ENCODE data around the gene RAB11FIP4. TPM values are rescaled to one million over a fixed set of nuclear protein-coding genes. Genes with fewer than 3 reads are reported as not detected.

RAB11FIP4 gene
- total RNA-seq, 2 donors from 2014 or later, result 22.5 to 30.8 TPM

- no peak for DNase-seq (ENCODE audit: low spot score)
- Histone ChIP-seq H3K4me3 (no peak overlapping the region), H3K27ac (no peak overlapping the region), H3K9me3 (no peaks in the 10 kb centered on the region), H3K4me1 (replicated peaks) (no peaks in the 10 kb centered on the region), H3K27me3 (replicated peaks; ENCODE audit: insufficient read depth) (peaks cover 4% of the 10 kb centered on the region), H3K36me3 (no peaks in the 10 kb centered on the region)
- 70% methylated on average over 22 of the region's 22 CpGs for WGBS
- intact Hi-C loops (cut with DNase I), result no loop called here
- TF ChIP-seq POLR2A (IDR thresholded peaks at IDR 0.05) (no peak), CTCF (IDR thresholded peaks at IDR 0.05) (no peak), POLR2AphosphoS5 (IDR thresholded peaks at IDR 0.05) (no peak)
Observed at GRCh38 chr17:31389657-31390381, 1.7 kb upstream of the RAB11FIP4 start.

- no peaks in the 10 kb centered on the region for H3K9me3 ChIP-seq
- H3K4me3 ChIP-seq, result no peak overlapping the region
- 86% methylated on average over 8 of the region's 8 CpGs for WGBS
- H3K4me1 ChIP-seq (replicated peaks), result no peaks in the 10 kb centered on the region
- peaks cover 4% of the 10 kb centered on the region for H3K27me3 ChIP-seq (replicated peaks; ENCODE audit: insufficient read depth)
- intact Hi-C loops (cut with DNase I), result no loop called here
- no peak overlapping the region for H3K27ac ChIP-seq
- no peaks in the 10 kb centered on the region for H3K36me3 ChIP-seq
- no peak for DNase-seq (ENCODE audit: low spot score)
- TF ChIP-seq CTCF (IDR thresholded peaks at IDR 0.05) (no peak), POLR2A (IDR thresholded peaks at IDR 0.05) (no peak), POLR2AphosphoS5 (IDR thresholded peaks at IDR 0.05) (no peak)
Observed at GRCh38 chr17:31390426-31390747, 1.1 kb upstream of the RAB11FIP4 start.

- Histone ChIP-seq H3K4me3 (peak overlapping the region; percentile 32 to 42), H3K9me3 (no peaks in the 10 kb centered on the region), H3K4me1 (replicated peaks) (no peaks in the 10 kb centered on the region), H3K36me3 (no peaks in the 10 kb centered on the region), H3K27ac (no peak overlapping the region), H3K27me3 (replicated peaks; ENCODE audit: insufficient read depth) (peaks cover 4% of the 10 kb centered on the region)
- 15% methylated on average over 49 of the region's 56 CpGs for WGBS
- DNase-seq (ENCODE audit: low spot score), result no peak
- no peak for TF ChIP-seq POLR2A (IDR thresholded peaks at IDR 0.05)
- no peak for TF ChIP-seq POLR2AphosphoS5 (IDR thresholded peaks at IDR 0.05)
- no peak for TF ChIP-seq CTCF (IDR thresholded peaks at IDR 0.05)
- intact Hi-C loops (cut with DNase I), result no loop called here
Observed at GRCh38 chr17:31390748-31391495, 553 bp upstream of the RAB11FIP4 start.

GRCh38 chr17:31392002-31392855 is 754 bp downstream of the RAB11FIP4 start:
- Histone ChIP-seq H3K36me3 (no peaks in the 10 kb centered on the region), H3K4me3 (peak overlapping the region; percentile 32 to 37), H3K27me3 (replicated peaks; ENCODE audit: insufficient read depth) (peaks cover 4% of the 10 kb centered on the region), H3K9me3 (no peaks in the 10 kb centered on the region), H3K27ac (no peak overlapping the region), H3K4me1 (replicated peaks) (no peaks in the 10 kb centered on the region)
- intact Hi-C loops (cut with DNase I), result no loop called here
- 21% methylated on average over 45 of the region's 52 CpGs for WGBS
- TF ChIP-seq POLR2A (IDR thresholded peaks at IDR 0.05) (no peak), POLR2AphosphoS5 (IDR thresholded peaks at IDR 0.05) (no peak), CTCF (IDR thresholded peaks at IDR 0.05) (no peak)
- no peak for DNase-seq (ENCODE audit: low spot score)

Data from prostate gland (tissue), 2 donors.